Colonic mucosa (tissue), 4 donors: ENCODE results near the gene HK3. TPM values are rescaled to one million over a fixed set of nuclear protein-coding genes. Genes with fewer than 3 reads are reported as not detected.

ENCODE experiments used
- DNase-seq: peaks from one replicate; pipeline ENCODE4 v3.0.0-alpha.2; 2020
- H3K27ac ChIP-seq: fragments of 200-600 bp; one replicate; pipeline ENCODE4 v1.8.0; 2021
- H3K27me3 ChIP-seq: fragments of 200-600 bp; one replicate; pipeline ENCODE4 v1.8.0; 2021
- H3K36me3 ChIP-seq: fragments of 200-600 bp; one replicate; pipeline ENCODE4 v1.8.0; 2021
- H3K4me1 ChIP-seq: fragments of 200-600 bp; one replicate; pipeline ENCODE4 v1.8.0; 2021; ENCODE audit warnings: mild to moderate bottlenecking
- H3K4me3 ChIP-seq: fragments of 200-600 bp; one replicate; pipeline ENCODE4 v1.8.0; 2021
- H3K9ac ChIP-seq, 2 donors: one replicate each; pipeline ENCODE4 v1.7.0; 2013; ENCODE audit warnings: control low read depth in 2 of 2, low read depth in 2 of 2, low read length in 2 of 2
- H3K9me3 ChIP-seq: fragments of 200-600 bp; one replicate; pipeline ENCODE4 v1.8.0; 2021
- CTCF ChIP-seq: fragments of 200-600 bp; IDR thresholded peaks from one replicate; pipeline ENCODE4 v1.8.0; 2022; ENCODE audit warnings: antibody characterized with exemption, mild to moderate bottlenecking
- intact Hi-C: fragments of 100-400 bp; cut with DNase I; formaldehyde crosslinking; loops from one replicate; pipeline ENCODE4 v1.14.1; 2022
- total RNA-seq, 2 donors: library from RNA; stranded (reverse); fragmentation: NEBNext Ultra II Directional in 1 of 2; extraction: Animal tissue kit (Norgen Biotek cat#: 25700) in 1 of 2; gene quantifications; one replicate each; pipeline ENCODE4 v1.2.1, GENCODE V29; 2021
- donor health status: healthy.
- donor health status: DM: no; HTN: no; CAD: no.
- donor health status: DM: no; HTN: no; CAD: no.

The HK3 gene
- total RNA-seq, 2 donors from 2014 or later: 1.6 to 3.0 TPM

- Histone ChIP-seq H3K9me3 (no peaks in the 10 kb centered on the region), H3K4me1 (no peaks in the 10 kb centered on the region), H3K36me3 (no peaks in the 10 kb centered on the region), H3K27ac (no peak overlapping the region), H3K9ac (no peak overlapping the region), H3K4me3 (no peak overlapping the region), H3K27me3 (no peaks in the 10 kb centered on the region)
- intact Hi-C loops: no loop called here
- TF ChIP-seq CTCF: no peak
- no peak for DNase-seq
Observed at GRCh38 chr5:176836811-176837706, 62.1 kb downstream of the HK3 start.

GRCh38 chr5:176835918-176836317 is 63.2 kb downstream of the HK3 start:
- Histone ChIP-seq H3K27ac (no peak overlapping the region), H3K27me3 (no peaks in the 10 kb centered on the region), H3K36me3 (no peaks in the 10 kb centered on the region), H3K4me1 (no peaks in the 10 kb centered on the region), H3K9me3 (no peaks in the 10 kb centered on the region), H3K4me3 (no peak overlapping the region), H3K9ac (no peak overlapping the region)
- TF ChIP-seq CTCF: no peak
- intact Hi-C loops: no loop called here
- DNase-seq: no peak

DNA sequence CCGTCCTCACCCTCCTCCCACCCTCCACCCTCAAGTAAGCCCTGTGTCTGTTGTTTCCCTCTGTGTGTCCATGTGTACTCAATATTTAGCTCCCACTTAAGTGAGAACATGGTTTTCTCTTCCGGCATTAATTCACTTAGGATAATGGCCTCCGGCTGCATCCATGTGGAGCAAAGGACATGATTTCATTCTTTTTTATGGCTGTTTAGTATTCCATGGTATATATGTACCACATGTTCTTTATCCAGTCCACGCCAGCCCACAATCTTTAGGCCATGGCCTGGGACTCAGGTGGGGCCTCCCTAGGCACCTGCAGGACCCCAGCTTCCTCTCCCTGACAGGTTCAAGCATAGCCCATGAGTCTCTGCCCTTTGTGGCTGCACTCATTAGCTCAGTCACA is 65.9 kb downstream of the HK3 start:
- no peak for TF ChIP-seq CTCF
- Histone ChIP-seq H3K4me3 (no peak overlapping the region), H3K9ac (no peak overlapping the region), H3K27me3 (no peaks in the 10 kb centered on the region), H3K4me1 (no peaks in the 10 kb centered on the region), H3K36me3 (no peaks in the 10 kb centered on the region), H3K27ac (no peak overlapping the region), H3K9me3 (no peaks in the 10 kb centered on the region)
- DNase-seq: no peak
- intact Hi-C loops: no loop called here

DNA sequence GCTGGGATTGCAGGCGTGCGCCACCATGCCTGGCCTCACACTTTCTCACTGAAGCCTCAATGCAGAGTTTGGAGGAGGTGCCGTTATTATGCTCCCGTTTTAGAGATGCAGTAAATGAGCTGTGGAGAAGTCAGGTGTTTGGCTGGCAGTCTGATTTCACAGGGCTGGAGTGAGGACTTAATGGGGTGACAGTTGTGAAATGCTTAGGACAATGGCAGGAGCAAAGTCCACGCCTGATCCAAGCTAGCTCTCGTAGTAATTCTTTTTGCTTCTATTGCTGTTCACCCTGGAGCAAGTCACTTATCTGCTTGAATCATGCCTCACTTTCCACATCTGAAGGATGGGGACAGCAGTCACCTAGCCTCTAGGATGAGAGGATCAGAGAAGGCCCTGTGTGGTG is 67.0 kb downstream of the HK3 start:
- no peak overlapping the region for H3K27ac ChIP-seq
- DNase-seq: no peak
- H3K27me3 ChIP-seq: no peaks in the 10 kb centered on the region
- H3K36me3 ChIP-seq: no peaks in the 10 kb centered on the region
- no peak for TF ChIP-seq CTCF
- intact Hi-C loops: no loop called here
- no peak overlapping the region for H3K9ac ChIP-seq
- no peaks in the 10 kb centered on the region for H3K9me3 ChIP-seq
- no peak overlapping the region for H3K4me3 ChIP-seq
- H3K4me1 ChIP-seq: no peaks in the 10 kb centered on the region

DNA sequence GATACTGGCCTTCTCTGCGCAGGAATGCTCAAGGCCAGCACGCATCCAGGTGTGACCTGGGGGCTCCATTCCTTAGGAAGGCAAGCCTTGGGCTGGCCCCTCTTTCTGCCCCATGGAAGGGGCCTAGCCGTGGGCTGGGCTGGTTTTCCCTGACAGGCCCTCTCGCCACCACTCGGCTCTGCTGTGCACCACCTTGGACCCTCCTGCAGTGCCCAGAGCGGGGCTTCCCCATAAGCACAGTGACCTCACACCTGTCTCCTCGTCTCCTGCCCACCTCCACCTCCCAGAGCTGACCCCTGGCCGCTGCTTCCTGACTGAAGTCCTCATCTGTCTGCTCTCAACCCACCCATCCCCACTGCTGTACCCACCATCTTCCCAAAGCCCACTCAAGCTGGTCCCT is 67.7 kb downstream of the HK3 start:
- Histone ChIP-seq H3K27me3 (no peaks in the 10 kb centered on the region), H3K9me3 (no peaks in the 10 kb centered on the region), H3K27ac (no peak overlapping the region), H3K4me1 (no peaks in the 10 kb centered on the region), H3K36me3 (no peaks in the 10 kb centered on the region), H3K9ac (no peak overlapping the region), H3K4me3 (no peak overlapping the region)
- DNase-seq: no peak
- no peak for TF ChIP-seq CTCF
- intact Hi-C loops: no loop called here
